Measurements from ENCODE around the gene SRP14. TPM values are rescaled to one million over a fixed set of nuclear protein-coding genes. Genes with fewer than 3 reads are reported as not detected.

The SRP14 gene
- total and polyA plus RNA-seq, 3 donors from 2014 or later, result 277 to 410 (median 359) TPM

DNA sequence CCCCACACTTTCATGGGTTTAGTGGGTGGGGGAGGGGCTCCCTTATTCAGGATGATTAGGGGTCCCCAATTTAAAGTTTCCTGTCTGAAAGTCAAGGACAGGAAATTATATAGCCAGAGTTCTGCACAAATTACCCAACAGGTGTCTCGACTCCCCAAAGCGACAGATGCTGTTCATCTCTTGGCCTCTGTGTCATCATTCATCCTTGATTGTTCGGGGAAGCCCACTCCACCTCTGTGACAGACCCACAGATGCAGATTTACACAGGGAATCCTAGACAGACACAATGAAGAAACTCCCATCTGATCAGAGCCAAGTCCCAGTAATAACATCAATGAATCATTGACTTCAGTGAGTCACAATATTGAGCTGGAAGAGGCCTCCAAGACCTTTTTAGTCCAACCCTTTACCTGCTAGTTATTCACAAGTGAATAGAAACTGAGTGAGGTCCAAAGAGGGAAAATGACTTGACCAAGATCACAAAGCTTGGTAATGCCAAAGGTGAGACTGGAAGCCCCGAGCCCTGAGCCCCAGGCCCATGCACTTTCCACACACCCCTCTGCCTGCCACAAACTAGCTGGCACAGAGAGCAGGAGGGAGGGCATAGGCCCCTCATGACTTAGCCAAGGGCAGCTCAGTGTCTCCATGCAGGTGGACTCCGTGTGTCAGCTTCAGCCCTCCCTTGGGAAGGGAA, 7.9 kb upstream of the SRP14 start:
- intact Hi-C loops (cut with DNase I; ENCODE audit: low total_unique reads), result loop anchor here (10.0 kb wide), 1 partner anchor 58 kb away; the partner anchor contains the start of gene BMF
- no peak for DNase-seq
- Histone ChIP-seq H3K36me3 (ENCODE audit: low read depth, missing control alignments) (no peaks in the 10 kb centered on the region), H3K4me1 (peaks cover 12% of the 10 kb centered on the region), H3K9me3 (no peaks in the 10 kb centered on the region), H3K27me3 (no peaks in the 10 kb centered on the region), H3K4me3 (no peak overlapping the region), H3K27ac (peak overlapping the region; percentile 25 to 53)
- TF ChIP-seq, protein P1, sequence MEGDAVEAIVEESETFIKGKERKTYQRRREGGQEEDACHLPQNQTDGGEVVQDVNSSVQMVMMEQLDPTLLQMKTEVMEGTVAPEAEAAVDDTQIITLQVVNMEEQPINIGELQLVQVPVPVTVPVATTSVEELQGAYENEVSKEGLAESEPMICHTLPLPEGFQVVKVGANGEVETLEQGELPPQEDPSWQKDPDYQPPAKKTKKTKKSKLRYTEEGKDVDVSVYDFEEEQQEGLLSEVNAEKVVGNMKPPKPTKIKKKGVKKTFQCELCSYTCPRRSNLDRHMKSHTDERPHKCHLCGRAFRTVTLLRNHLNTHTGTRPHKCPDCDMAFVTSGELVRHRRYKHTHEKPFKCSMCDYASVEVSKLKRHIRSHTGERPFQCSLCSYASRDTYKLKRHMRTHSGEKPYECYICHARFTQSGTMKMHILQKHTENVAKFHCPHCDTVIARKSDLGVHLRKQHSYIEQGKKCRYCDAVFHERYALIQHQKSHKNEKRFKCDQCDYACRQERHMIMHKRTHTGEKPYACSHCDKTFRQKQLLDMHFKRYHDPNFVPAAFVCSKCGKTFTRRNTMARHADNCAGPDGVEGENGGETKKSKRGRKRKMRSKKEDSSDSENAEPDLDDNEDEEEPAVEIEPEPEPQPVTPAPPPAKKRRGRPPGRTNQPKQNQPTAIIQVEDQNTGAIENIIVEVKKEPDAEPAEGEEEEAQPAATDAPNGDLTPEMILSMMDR (IDR thresholded peaks at IDR 0.05), result no peak
- TF ChIP-seq POLR2A (IDR thresholded peaks at IDR 0.05), result no peak
- WGBS, 2 donors, result 84 to 100% methylated on average over 3 to 5 of the region's 5 CpGs

DNA sequence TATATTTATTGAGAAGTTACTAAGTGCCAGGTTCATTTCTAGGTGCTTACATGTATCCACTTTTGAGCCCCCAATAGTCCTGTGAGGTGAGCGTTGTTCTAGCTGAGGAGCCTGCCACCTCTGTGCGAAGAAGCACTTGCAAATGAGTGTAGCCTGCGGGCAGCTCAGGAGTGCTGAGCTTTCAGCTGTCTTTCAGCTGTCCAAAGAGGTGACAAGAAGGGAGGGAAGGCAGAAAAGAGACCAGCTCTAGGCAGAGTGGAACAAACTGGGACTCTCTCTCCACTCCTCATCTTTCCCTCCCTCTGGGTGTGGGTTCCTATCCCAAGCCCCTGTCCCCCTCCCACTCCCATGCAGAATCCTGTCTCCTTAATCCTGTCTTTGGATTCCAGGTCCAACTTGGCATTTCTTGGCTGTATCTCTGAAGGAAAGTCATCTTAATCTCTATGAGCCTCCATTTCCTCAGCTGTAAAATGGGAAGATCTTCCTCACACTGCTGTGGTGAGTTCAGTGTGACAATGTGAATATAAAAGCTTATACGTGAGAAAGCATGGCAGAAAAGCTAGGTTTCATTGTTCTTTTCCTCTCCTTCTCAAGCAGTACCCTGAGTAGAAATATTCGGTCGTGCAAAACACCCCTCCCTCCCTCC, 6.7 kb upstream of the SRP14 start:
- Histone ChIP-seq H3K27me3 (no peaks in the 10 kb centered on the region), H3K27ac (peak overlapping the region in 1 of 2 donors; percentile 53), H3K9me3 (no peaks in the 10 kb centered on the region), H3K4me1 (peaks cover 12% of the 10 kb centered on the region), H3K36me3 (ENCODE audit: low read depth, missing control alignments) (no peaks in the 10 kb centered on the region), H3K4me3 (no peak overlapping the region)
- no peak for DNase-seq
- 89 to 96% methylated on average over 6 of the region's 6 CpGs for WGBS, 2 donors
- no peak for TF ChIP-seq POLR2A (IDR thresholded peaks at IDR 0.05)
- TF ChIP-seq, protein P1 (IDR thresholded peaks at IDR 0.05), result no peak
- intact Hi-C loops (cut with DNase I; ENCODE audit: low total_unique reads), result loop anchor here (10.0 kb wide), 1 partner anchor 59 kb away; the partner anchor contains the start of gene BMF

DNA sequence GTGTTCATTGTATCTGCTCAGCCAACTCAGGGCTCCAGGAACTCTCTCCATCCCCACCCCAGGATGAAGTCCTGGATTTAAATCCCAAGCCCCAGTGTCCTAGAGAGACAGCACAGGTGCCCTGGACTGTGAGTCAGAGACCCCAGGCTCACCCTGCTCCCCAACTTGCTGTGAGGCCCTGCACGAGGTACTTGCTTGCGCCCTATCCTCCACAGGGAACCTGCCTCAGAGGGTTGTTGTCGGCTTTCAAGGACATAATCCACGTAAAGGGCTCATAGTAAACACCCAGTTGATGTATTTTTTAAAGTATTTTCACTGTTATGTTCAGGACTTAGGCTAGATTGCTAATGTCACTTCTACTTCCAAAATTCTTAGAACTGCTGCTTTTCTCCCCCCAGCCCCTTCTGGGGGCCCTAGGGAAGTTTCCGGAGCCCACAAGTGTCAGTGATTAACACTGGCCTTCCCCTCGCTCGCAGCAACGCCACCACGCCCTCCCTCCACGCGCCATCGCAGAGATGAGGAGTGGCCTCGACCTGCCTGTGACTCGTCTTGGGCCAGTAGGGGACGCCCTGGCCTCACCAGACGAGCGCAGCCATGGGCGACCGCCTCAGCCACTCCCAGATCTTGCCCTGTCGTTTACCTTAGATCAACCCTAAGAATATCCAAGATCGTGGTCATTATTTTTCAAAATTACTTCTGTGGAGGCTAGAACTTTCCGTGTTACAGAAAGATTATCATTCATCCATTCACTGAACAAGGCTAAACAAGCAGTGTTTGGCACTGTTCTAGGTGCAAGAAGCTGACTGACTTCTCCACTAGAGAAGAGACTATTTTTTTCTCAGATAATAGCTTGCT, 6.0 kb upstream of the SRP14 start:
- Histone ChIP-seq H3K27ac (peak overlapping the region; percentile 16 to 53), H3K4me1 (peaks cover 16% of the 10 kb centered on the region), H3K27me3 (no peaks in the 10 kb centered on the region), H3K36me3 (ENCODE audit: low read depth, missing control alignments) (no peaks in the 10 kb centered on the region), H3K9me3 (no peaks in the 10 kb centered on the region), H3K4me3 (no peak overlapping the region)
- TF ChIP-seq, protein P1 (IDR thresholded peaks at IDR 0.05), result peak; percentile 63 to 83 (median 80)
- no peak for TF ChIP-seq POLR2A (IDR thresholded peaks at IDR 0.05)
- DNase-seq, result peak; percentile 91
- 20 to 23% methylated on average over 7 to 22 of the region's 22 CpGs for WGBS, 2 donors
- intact Hi-C loops (cut with DNase I; ENCODE audit: low total_unique reads), result loop anchor here (5.0 to 10.0 kb wide), 2 partner anchors 60 to 227 kb away; partner anchors contain the start of gene BMF

DNA sequence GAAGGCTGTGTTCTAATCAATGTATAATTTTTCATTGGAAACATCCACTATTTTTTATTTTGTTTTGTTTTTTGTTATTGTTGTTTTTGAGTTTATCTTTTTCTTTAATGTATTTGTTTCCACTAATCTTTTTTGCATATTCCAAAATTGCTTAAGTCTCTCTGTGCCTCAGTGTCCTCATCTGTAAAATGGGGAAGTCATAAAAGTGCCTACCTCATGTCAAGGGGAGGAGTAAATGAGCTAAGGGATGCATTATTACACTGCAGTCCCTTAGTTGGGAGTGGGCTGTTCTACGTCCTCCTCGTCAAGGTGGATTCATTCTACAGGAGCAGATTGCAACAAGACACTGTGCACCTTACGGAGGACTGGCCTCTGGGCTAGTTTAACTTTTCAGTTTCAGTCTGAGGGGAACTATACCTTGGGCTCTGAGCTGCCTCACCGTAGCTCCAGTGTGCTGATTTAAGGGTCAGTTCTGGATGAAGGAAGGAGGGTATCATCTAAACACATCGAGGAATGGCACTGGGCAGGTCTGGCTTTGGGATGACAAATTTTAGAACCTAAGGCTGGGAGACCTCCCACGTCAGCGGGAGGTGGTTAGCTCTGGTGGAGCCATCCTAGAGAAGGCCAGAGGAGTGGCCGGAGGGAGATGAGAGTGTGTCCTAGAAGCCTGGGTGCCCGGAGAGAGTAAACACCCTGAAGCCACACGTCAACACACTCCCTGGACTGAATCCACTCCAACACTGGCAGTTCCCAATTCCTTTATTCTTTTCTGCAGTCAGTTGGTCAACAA, 5.1 kb upstream of the SRP14 start:
- Histone ChIP-seq H3K27me3 (no peaks in the 10 kb centered on the region), H3K4me3 (no peak overlapping the region), H3K4me1 (peaks cover 17% of the 10 kb centered on the region), H3K9me3 (no peaks in the 10 kb centered on the region), H3K27ac (no peak overlapping the region), H3K36me3 (ENCODE audit: low read depth, missing control alignments) (no peaks in the 10 kb centered on the region)
- no peak for DNase-seq
- TF ChIP-seq, protein P1 (IDR thresholded peaks at IDR 0.05), result no peak
- TF ChIP-seq POLR2A (IDR thresholded peaks at IDR 0.05), result no peak
- intact Hi-C loops (cut with DNase I; ENCODE audit: low total_unique reads), result loop anchor here (5.0 to 10.0 kb wide), 2 partner anchors 61 to 228 kb away; partner anchors contain the start of gene BMF
- WGBS, 2 donors, result 78 to 88% methylated on average over 10 of the region's 10 CpGs
